ENCODE measurements around the gene IGF1R. TPM values are rescaled to one million over a fixed set of nuclear protein-coding genes. Genes with fewer than 3 reads are reported as not detected.

Gene IGF1R
- total and polyA plus RNA-seq, 7 donors = 1.2 to 130 (median 39.6) TPM

- intact Hi-C loops (cut with DNase I) = no loop called here
- H3K9me3 ChIP-seq = no peaks in the 10 kb centered on the region
- peaks cover 0 to 64% (median 52%) of the 10 kb centered on the region in 4 donors for H3K4me1 ChIP-seq
- H3K4me3 ChIP-seq = no peak overlapping the region
- H3K27ac ChIP-seq = peak overlapping the region in 1 of 4 donors; percentile 21
- DNase-seq = no peak
- no peak for TF ChIP-seq POLR2A (IDR thresholded peaks at IDR 0.05)
- no peak for TF ChIP-seq EP300 (IDR thresholded peaks at IDR 0.05)
- TF ChIP-seq, protein P1, sequence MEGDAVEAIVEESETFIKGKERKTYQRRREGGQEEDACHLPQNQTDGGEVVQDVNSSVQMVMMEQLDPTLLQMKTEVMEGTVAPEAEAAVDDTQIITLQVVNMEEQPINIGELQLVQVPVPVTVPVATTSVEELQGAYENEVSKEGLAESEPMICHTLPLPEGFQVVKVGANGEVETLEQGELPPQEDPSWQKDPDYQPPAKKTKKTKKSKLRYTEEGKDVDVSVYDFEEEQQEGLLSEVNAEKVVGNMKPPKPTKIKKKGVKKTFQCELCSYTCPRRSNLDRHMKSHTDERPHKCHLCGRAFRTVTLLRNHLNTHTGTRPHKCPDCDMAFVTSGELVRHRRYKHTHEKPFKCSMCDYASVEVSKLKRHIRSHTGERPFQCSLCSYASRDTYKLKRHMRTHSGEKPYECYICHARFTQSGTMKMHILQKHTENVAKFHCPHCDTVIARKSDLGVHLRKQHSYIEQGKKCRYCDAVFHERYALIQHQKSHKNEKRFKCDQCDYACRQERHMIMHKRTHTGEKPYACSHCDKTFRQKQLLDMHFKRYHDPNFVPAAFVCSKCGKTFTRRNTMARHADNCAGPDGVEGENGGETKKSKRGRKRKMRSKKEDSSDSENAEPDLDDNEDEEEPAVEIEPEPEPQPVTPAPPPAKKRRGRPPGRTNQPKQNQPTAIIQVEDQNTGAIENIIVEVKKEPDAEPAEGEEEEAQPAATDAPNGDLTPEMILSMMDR (IDR thresholded peaks at IDR 0.05) = no peak
- no peak for TF ChIP-seq POLR2AphosphoS5 (IDR thresholded peaks at IDR 0.05)
- no peaks in the 10 kb centered on the region for H3K27me3 ChIP-seq
- WGBS, 2 donors = 93 to 94% methylated on average over 10 of the region's 10 CpGs
- peaks cover 0 to 14% (median 4%) of the 10 kb centered on the region in 4 donors for H3K36me3 ChIP-seq
Observed at GRCh38 chr15:98708037-98708590, 59.8 kb downstream of the IGF1R start.

DNA sequence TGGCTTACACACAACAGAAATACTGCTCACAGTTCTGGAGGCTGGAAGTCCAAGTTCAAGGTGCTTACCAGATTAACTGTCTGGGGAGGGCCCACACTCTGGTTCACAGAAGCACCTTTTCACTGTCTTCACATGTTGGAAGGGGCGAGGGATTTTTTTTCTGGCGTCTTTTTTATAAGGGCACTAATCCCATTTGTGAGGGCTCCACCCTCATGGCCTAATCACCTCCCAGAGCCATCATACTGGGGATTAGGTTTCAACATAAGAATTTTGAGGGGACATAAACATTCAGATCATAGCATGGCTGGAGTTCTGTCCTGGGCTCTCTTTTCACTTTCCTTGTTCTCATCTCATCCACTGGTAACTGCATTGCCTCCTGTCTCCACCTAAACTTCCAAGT is 63.5 kb downstream of the IGF1R start:
- Histone ChIP-seq H3K9me3 (no peaks in the 10 kb centered on the region), H3K36me3 (peaks cover 0 to 14% (median 4%) of the 10 kb centered on the region in 4 donors), H3K4me1 (peaks cover 0 to 64% (median 62%) of the 10 kb centered on the region in 4 donors), H3K27me3 (no peaks in the 10 kb centered on the region), H3K27ac (no peak overlapping the region), H3K4me3 (no peak overlapping the region)
- WGBS, 2 donors = 98 to 99% methylated on average over 2 of the region's 2 CpGs
- no peak for DNase-seq
- intact Hi-C loops (cut with DNase I) = no loop called here
- TF ChIP-seq, protein P1 (IDR thresholded peaks at IDR 0.05) = no peak

DNA sequence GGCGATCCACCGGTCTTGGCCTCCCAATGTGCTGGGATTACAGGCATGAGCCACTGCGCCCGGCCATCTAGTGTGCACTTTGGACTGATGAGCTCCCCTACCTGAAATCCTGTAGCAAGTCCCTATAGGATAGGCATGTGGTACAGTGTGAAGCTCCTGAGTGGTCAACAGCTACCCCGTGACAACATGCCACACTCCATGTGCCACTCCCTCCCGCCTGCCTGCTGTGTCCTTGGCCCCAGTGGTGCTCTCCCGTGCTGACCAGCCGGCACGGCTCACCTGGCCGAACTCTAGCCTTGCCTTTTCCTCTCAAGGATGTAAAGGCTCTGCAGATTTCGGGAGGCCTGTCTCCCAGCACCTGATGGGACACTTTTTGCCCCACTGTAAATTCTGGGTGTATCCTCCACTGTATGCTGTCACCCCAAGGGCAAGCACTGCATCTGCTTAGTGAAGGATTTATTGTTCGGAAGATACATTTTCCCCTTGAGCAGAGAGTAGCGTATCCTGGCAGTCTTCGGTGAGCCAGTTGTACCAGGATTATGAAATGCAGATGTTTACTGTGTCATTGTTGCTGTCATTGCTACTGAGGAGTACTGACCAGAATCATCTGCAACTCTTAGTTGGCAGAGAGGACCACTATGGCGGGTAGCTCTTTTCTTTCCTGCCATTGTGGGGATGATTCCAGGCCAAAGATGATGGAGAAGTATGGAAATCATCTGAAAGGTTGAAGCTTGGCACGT is 64.7 kb downstream of the IGF1R start:
- no peak for DNase-seq
- H3K4me1 ChIP-seq = peaks cover 0 to 64% (median 63%) of the 10 kb centered on the region in 4 donors
- H3K27ac ChIP-seq = peak overlapping the region in 3 of 4 donors; percentile 67 to 82 (median 74)
- H3K9me3 ChIP-seq = no peaks in the 10 kb centered on the region
- 88 to 91% methylated on average over 16 of the region's 16 CpGs for WGBS, 2 donors
- TF ChIP-seq POLR2AphosphoS5 (IDR thresholded peaks at IDR 0.05) = no peak
- TF ChIP-seq, protein P1 (IDR thresholded peaks at IDR 0.05) = no peak
- no peak for TF ChIP-seq POLR2A (IDR thresholded peaks at IDR 0.05)
- TF ChIP-seq EP300 (IDR thresholded peaks at IDR 0.05) = no peak
- H3K27me3 ChIP-seq = no peaks in the 10 kb centered on the region
- H3K36me3 ChIP-seq = peaks cover 0 to 8% (median 3%) of the 10 kb centered on the region in 4 donors
- no peak overlapping the region for H3K4me3 ChIP-seq
- intact Hi-C loops (cut with DNase I) = no loop called here

DNA sequence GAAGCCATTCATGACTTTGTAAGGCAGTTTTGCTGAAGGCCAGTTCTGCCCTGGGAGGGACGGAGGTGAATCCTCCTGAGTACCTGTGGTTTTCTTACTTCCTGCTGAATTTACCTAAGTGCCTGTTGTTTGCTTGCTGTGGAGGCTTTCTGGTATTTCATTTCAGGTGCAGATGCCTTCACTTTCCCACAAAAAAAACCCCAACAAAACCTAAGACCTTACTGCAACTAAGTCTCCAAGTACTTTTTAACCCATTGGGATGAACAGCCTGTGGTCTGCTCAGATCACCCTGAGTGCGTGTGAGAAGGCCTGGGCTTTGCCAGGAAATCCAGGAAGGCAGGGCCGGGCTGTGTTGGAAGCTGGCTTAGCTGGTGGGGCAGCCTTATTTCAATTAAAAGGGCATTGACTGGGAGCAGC is 65.3 kb downstream of the IGF1R start:
- DNase-seq = no peak
- H3K9me3 ChIP-seq = no peaks in the 10 kb centered on the region
- no peak overlapping the region for H3K4me3 ChIP-seq
- peaks cover 0 to 8% (median under 1%) of the 10 kb centered on the region in 4 donors for H3K36me3 ChIP-seq
- H3K27ac ChIP-seq = peak overlapping the region in 3 of 4 donors; percentile 67 to 82 (median 74)
- intact Hi-C loops (cut with DNase I) = no loop called here
- no peaks in the 10 kb centered on the region for H3K27me3 ChIP-seq
- peaks cover 0 to 65% (median 63%) of the 10 kb centered on the region in 4 donors for H3K4me1 ChIP-seq
- WGBS, 2 donors = 19 to 34% methylated on average over 3 of the region's 3 CpGs
- TF ChIP-seq POLR2AphosphoS5 (IDR thresholded peaks at IDR 0.05) = no peak

- TF ChIP-seq POLR2AphosphoS5 (IDR thresholded peaks at IDR 0.05) (peak in 1 of 4 donors; percentile 43), POLR2A (IDR thresholded peaks at IDR 0.05) (no peak), EP300 (IDR thresholded peaks at IDR 0.05) (peak in 2 of 4 donors; percentile 13 to 64)
- no peaks in the 10 kb centered on the region for H3K27me3 ChIP-seq
- no peaks in the 10 kb centered on the region for H3K9me3 ChIP-seq
- H3K4me1 ChIP-seq = peaks cover 0 to 71% (median 67%) of the 10 kb centered on the region in 4 donors
- 88 to 92% methylated on average over 7 of the region's 7 CpGs for WGBS, 2 donors
- intact Hi-C loops (cut with DNase I) = no loop called here
- H3K27ac ChIP-seq = peak overlapping the region in 3 of 4 donors; percentile 67 to 82 (median 74)
- H3K4me3 ChIP-seq = no peak overlapping the region
- DNase-seq = no peak
- H3K36me3 ChIP-seq = peaks cover 0 to 8% (median 0%) of the 10 kb centered on the region in 4 donors
Observed at GRCh38 chr15:98714922-98715321, 66.6 kb downstream of the IGF1R start.
